ENCODE results near the gene CFAP299.

CFAP299 gene

GRCh38 chr4:80897537-80898303, 562.2 kb downstream of the CFAP299 start:
- Histone ChIP-seq H2AFZ (ENCODE audit: low read length) (no peak overlapping the region), H3K9me3 (replicated peaks; ENCODE audit: insufficient read depth, low read length) (no peaks in the 10 kb centered on the region), H3K9me2 (replicated peaks; ENCODE audit: insufficient read depth, low read length) (no peaks in the 10 kb centered on the region), H3K27ac (ENCODE audit: low read length) (no peak overlapping the region), H3K36me3 (replicated peaks; ENCODE audit: insufficient read depth, low read length) (no peaks in the 10 kb centered on the region), H3K9ac (ENCODE audit: low read length) (no peak overlapping the region), H3K27me3 (replicated peaks; ENCODE audit: insufficient read depth, low read length) (no peaks in the 10 kb centered on the region), H3K4me1 (ENCODE audit: low read length) (no peaks in the 10 kb centered on the region), H3F3A (ENCODE audit: insufficient read depth, low read length) (no peaks in the 10 kb centered on the region), H4K20me1 (ENCODE audit: insufficient read depth, low read length) (no peaks in the 10 kb centered on the region), H3K4me2 (ENCODE audit: low read depth, low read length) (peak overlapping the region; percentile 15; the same call in 1 of the 2 replicates), H3K79me2 (ENCODE audit: low read length) (no peaks in the 10 kb centered on the region), H3K4me3 (ENCODE audit: low read length) (no peak overlapping the region)
- DNase-seq, result peak; percentile 65
- TF ChIP-seq CTCF (IDR thresholded peaks at IDR 0.05; ENCODE audit: low read length) (no peak), EZH2 (optimal IDR thresholded peaks at IDR 0.05; ENCODE audit: low read depth, low read length) (no peak), EZH2phosphoT487 (IDR thresholded peaks at IDR 0.05; ENCODE audit: low read length) (no peak)

GRCh38 chr4:80900908-80901307, 565.4 kb downstream of the CFAP299 start:
- Histone ChIP-seq H3K9me3 (replicated peaks; ENCODE audit: insufficient read depth, low read length) (no peaks in the 10 kb centered on the region), H3K27ac (ENCODE audit: low read length) (no peak overlapping the region), H3K9me2 (replicated peaks; ENCODE audit: insufficient read depth, low read length) (no peaks in the 10 kb centered on the region), H3K9ac (ENCODE audit: low read length) (no peak overlapping the region), H3K4me1 (ENCODE audit: low read length) (no peaks in the 10 kb centered on the region), H4K20me1 (ENCODE audit: insufficient read depth, low read length) (no peaks in the 10 kb centered on the region), H3K4me3 (ENCODE audit: low read length) (no peak overlapping the region), H3F3A (ENCODE audit: insufficient read depth, low read length) (no peaks in the 10 kb centered on the region), H3K4me2 (ENCODE audit: low read depth, low read length) (no peak overlapping the region), H3K27me3 (replicated peaks; ENCODE audit: insufficient read depth, low read length) (no peaks in the 10 kb centered on the region), H3K79me2 (ENCODE audit: low read length) (no peaks in the 10 kb centered on the region), H3K36me3 (replicated peaks; ENCODE audit: insufficient read depth, low read length) (no peaks in the 10 kb centered on the region), H2AFZ (ENCODE audit: low read length) (no peak overlapping the region)
- TF ChIP-seq CTCF (IDR thresholded peaks at IDR 0.05; ENCODE audit: low read length), result no peak
- no peak for TF ChIP-seq EZH2phosphoT487 (IDR thresholded peaks at IDR 0.05; ENCODE audit: low read length)
- no peak for TF ChIP-seq EZH2 (optimal IDR thresholded peaks at IDR 0.05; ENCODE audit: low read depth, low read length)
- DNase-seq, result no peak

GRCh38 chr4:80903020-80903419, 567.5 kb downstream of the CFAP299 start:
- Histone ChIP-seq H3K4me2 (ENCODE audit: low read depth, low read length) (no peak overlapping the region), H3K9me3 (replicated peaks; ENCODE audit: insufficient read depth, low read length) (no peaks in the 10 kb centered on the region), H4K20me1 (ENCODE audit: insufficient read depth, low read length) (no peaks in the 10 kb centered on the region), H3K4me1 (ENCODE audit: low read length) (no peaks in the 10 kb centered on the region), H3K36me3 (replicated peaks; ENCODE audit: insufficient read depth, low read length) (no peaks in the 10 kb centered on the region), H3K9ac (ENCODE audit: low read length) (no peak overlapping the region), H3K27me3 (replicated peaks; ENCODE audit: insufficient read depth, low read length) (no peaks in the 10 kb centered on the region), H3K9me2 (replicated peaks; ENCODE audit: insufficient read depth, low read length) (no peaks in the 10 kb centered on the region), H3K4me3 (ENCODE audit: low read length) (no peak overlapping the region), H3K27ac (ENCODE audit: low read length) (no peak overlapping the region), H3F3A (ENCODE audit: insufficient read depth, low read length) (no peaks in the 10 kb centered on the region), H2AFZ (ENCODE audit: low read length) (no peak overlapping the region), H3K79me2 (ENCODE audit: low read length) (no peaks in the 10 kb centered on the region)
- TF ChIP-seq CTCF (IDR thresholded peaks at IDR 0.05; ENCODE audit: low read length) (no peak), EZH2 (optimal IDR thresholded peaks at IDR 0.05; ENCODE audit: low read depth, low read length) (no peak), EZH2phosphoT487 (IDR thresholded peaks at IDR 0.05; ENCODE audit: low read length) (no peak)
- DNase-seq, result no peak

All from MM.1S (cell line).